ENCODE results near the gene ROBO4.

The ROBO4 gene

DNA sequence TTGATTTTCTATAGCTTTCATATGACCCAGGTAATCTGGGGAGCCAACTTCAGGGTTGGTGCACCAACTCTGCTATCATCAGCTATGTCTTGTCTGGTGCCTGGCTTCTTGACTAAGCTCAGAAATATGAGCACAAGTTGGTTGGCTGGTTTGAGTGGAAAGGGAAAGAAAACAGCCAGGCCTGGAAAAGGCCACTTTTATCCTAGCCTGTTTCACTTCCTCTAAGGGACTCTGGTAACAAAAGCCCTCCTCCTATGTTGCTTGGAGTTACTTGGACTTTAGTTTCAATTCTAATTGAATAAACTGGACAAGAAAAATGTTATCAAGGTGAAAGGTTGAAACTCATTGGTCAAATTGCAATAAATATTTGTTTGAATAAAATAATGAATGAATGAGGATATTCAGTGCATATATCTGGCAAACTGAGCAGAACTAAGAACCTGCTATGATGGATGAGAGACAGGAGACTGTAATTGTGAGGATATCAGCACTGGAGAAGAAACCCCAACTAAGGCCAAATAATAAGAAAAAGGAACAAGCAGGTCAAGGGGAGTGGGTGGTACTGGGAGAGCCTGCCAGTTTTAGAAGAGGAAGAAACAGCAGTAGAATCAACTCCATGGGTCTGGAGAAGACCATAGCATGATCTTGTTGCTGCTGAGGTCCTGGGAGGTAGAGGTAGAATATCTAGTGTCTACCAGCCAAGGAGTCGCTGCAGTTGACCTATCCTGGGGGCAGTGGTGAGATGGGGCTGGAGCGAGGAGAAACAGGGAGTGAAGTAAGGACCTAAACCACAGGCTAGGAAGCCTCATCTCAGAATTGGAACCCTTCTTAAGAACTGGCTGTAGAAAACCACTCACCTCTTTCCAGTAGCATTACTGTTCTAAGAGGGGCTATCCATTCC is 8.2 kb downstream of the ROBO4 start:
- no peak for TF ChIP-seq ZFX (IDR thresholded peaks at IDR 0.05)
- TF ChIP-seq, protein P1, sequence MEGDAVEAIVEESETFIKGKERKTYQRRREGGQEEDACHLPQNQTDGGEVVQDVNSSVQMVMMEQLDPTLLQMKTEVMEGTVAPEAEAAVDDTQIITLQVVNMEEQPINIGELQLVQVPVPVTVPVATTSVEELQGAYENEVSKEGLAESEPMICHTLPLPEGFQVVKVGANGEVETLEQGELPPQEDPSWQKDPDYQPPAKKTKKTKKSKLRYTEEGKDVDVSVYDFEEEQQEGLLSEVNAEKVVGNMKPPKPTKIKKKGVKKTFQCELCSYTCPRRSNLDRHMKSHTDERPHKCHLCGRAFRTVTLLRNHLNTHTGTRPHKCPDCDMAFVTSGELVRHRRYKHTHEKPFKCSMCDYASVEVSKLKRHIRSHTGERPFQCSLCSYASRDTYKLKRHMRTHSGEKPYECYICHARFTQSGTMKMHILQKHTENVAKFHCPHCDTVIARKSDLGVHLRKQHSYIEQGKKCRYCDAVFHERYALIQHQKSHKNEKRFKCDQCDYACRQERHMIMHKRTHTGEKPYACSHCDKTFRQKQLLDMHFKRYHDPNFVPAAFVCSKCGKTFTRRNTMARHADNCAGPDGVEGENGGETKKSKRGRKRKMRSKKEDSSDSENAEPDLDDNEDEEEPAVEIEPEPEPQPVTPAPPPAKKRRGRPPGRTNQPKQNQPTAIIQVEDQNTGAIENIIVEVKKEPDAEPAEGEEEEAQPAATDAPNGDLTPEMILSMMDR (conservative IDR thresholded peaks at IDR 0.05): no peak
- no peak overlapping the region for H3K27ac ChIP-seq

DNA sequence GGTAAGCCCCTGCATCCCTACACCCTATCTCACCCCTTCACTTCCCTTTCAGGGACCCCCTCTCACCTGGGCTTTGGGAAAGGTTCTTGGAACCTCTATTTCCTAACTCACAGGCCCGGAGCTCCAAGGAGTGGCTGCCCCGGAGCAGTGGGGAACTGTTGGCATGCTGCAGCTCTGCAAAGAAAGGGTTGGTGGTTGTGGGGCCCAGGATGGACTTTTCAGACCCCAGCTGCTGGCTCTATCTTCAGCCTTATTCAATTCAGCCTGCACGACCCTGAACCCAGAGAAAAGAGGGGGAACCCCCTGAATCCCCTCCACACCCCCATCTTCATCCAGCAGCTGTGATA is 10.0 kb downstream of the ROBO4 start:
- no peak overlapping the region for H3K27ac ChIP-seq
- TF ChIP-seq ZFX (IDR thresholded peaks at IDR 0.05): no peak

DNA sequence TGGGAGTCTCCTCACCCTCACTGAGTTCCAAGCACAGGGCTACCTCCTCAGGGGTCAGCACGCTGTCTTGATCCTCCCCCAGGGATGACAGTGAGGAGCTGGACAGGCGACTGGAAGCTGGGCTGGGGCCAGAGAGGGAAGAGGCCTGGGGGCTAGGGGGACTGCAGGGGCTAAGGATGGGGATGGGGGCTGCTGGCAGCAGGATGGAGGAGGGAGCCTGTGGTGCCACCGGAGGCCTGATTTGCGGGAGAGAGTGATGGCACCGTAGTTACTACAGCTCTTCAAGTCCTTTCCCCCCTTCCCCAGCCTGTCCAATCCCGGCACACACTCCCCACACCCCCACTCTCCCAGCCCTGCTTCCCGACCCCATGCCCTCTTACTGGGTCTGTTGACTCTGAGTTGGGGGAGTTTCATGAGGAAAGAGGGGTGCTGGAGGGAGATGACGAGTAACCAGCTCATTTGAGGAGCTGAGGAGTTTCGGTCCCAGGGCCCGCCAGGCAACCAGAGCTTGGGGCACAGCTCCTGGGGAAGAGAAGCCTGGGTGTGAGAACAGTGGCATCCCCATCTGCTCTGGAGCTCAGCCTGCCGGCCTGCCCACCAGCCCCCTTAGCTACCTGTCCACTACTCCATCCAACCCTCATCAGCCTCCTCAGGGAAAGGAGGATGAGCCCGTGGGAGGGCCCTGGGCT is 10.5 kb downstream of the ROBO4 start:
- no peak overlapping the region for H3K27ac ChIP-seq
- TF ChIP-seq ZFX (IDR thresholded peaks at IDR 0.05): no peak
- TF ChIP-seq, protein P1 (conservative IDR thresholded peaks at IDR 0.05): no peak

DNA sequence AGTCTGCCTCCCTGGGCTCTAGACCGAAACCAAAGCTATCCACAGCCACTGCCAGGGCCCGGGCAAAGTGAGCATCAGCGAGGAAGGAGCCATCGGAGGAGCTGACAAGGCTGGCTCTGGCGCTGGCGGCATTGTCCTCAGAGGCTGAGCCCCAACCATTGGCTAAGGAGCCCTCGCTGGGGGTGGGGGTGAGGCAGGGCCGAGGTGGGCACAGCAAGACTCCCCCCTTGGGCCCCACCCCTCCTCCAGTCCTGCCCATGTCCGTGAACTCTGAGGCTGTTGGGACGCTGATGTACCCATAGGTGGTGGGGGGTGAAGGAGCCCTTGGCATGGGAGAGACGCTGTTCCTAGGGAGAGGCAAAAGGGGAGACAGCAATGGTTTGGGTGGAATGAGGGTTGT is 11.2 kb downstream of the ROBO4 start:
- TF ChIP-seq ZFX (IDR thresholded peaks at IDR 0.05): no peak
- TF ChIP-seq, protein P1 (conservative IDR thresholded peaks at IDR 0.05): no peak
- no peak overlapping the region; the same call in 1 of the 2 replicates for H3K27ac ChIP-seq

DNA sequence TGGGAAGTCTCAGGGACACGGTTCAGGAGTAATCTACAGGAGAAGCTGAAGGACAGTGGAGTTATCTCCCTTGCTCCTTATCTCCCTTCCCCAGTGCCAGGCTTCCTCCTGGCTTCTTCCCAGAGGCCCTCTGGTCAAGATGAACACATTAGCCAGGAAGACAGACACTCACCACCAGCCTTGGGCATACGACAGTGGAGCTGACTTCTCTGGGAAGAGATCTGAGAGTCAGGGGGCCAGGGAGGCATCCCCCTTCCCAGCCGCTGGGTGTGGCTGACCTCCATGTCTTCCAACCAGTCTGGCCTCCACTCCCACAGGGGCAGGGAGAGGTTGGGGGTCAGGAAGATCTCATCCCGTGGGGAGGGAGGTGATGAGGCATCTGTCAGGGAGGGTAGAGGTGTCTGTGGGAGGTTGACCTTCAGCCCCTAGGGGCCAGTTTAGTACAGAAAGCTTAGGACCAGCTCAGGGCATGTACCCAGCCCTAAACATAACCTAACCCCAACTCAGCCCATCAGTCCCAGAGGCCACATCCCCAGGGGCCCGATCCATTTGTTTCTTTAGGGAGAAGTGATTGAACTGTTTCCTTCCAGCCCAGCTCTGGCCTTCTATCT is 12.7 kb downstream of the ROBO4 start:
- peak overlapping the region; percentile 81 for H3K27ac ChIP-seq
- TF ChIP-seq, protein P1 (conservative IDR thresholded peaks at IDR 0.05): no peak
- no peak for TF ChIP-seq ZFX (IDR thresholded peaks at IDR 0.05)

DNA sequence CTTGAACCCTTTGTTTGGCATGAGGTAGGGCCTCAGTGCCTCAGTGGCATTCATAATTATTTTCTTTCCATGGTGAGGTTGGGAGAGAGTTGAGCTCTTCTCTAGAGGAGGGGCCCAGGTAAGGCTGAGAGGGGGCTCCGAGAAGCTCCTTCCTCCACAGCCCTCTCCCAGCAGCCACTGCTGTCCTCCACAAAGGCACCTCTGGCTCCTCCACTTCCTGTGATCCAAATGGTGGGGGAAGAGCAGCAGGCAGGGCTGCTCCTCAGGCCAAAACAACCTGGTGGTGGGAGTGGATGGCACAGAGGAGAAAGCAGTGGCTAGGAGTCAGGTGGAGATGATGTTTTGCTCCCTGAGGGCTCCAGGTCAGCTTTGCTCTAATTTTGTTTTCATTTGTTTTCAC is 13.3 kb downstream of the ROBO4 start:
- peak overlapping the region; percentile 81 for H3K27ac ChIP-seq
- TF ChIP-seq ZFX (IDR thresholded peaks at IDR 0.05): no peak
- TF ChIP-seq, protein P1 (conservative IDR thresholded peaks at IDR 0.05): no peak

DNA sequence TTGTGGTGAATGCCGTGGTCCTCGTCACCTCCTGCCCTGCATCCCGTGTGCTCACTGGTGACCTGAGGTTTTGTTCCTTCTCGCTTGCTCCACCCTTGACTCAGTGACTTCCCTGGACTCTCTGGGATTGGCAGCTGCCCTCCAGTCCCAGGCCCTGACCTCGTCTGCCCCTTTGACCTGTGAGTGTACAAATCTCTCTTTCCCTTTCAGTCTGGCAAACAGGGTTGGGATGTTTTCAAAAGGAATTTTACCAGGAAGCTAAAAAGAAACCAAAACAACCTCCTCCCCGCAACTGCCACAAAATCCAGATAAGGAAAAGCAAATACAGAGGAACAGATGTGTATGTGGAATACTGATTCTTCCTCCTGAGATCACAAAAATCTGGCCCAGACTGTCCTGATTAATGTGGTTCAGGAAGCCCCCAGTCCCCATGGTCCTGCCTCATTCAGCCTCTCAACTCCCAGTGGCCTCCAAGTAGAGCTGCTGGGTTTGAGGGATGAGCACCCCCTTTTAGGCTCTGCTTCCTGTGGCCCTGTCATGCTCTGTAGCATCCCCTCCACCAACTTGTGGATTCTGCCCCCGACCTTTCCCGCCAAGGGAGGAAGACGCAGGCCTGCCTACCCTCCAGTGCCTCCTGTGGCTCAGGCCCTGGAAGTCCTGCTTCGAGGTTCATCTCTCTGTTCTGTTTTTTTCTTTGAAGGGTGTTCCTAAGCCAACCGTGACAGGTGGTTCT is 15.2 kb downstream of the ROBO4 start:
- TF ChIP-seq, protein P1 (conservative IDR thresholded peaks at IDR 0.05): no peak
- 0 out of 2 replicates have a peak, but pooled peaks have one; percentile 17 for TF ChIP-seq ZFX (IDR thresholded peaks at IDR 0.05)
- H3K27ac ChIP-seq: peak overlapping the region; percentile 81

All from C4-2B (cell line).